Kidney epithelial cell (primary cell): ENCODE measurements around the gene CDK2. TPM values are rescaled to one million over a fixed set of nuclear protein-coding genes. Genes with fewer than 3 reads are reported as not detected.

Experiments
- DNase-seq: peaks from one replicate; pipeline ENCODE4 v3.0.0-alpha.2; 2010; ENCODE audit warnings: low read depth
- H3K27me3 ChIP-seq: 2 replicates; pipeline ENCODE4 v1.6.0; 2011; ENCODE audit warnings: low read length; ENCODE audit not compliant: control insufficient read depth, insufficient read depth
- H3K36me3 ChIP-seq: 2 replicates; pipeline ENCODE4 v1.5.1; 2011; ENCODE audit warnings: low read length; ENCODE audit not compliant: control insufficient read depth, insufficient read depth
- H3K4me3 ChIP-seq: 2 replicates; pipeline ENCODE4 v1.5.1; 2011; ENCODE audit warnings: low read depth, mild to moderate bottlenecking, control low read depth, low read length
- CTCF ChIP-seq: IDR thresholded peaks from 2 replicates; pipeline ENCODE4 v1.5.1; 2011; ENCODE audit warnings: mild to moderate bottlenecking, moderate library complexity, low read length, control low read depth, inconsistent platforms; ENCODE audit not compliant: insufficient read depth, poor library complexity, severe bottlenecking
- total RNA-seq: library from RNA; depleted of rRNA; stranded (reverse); fragments of >200 nt; gene quantifications from 2 replicates; pipeline ENCODE4 v1.2.3, GENCODE V29; 2015

Gene CDK2
- total RNA-seq, 1 donor from 2014 or later, result 21.4 TPM

- DNase-seq, result no peak
- Histone ChIP-seq H3K4me3 (no peak overlapping the region), H3K27me3 (no peaks in the 10 kb centered on the region), H3K36me3 (no peaks in the 10 kb centered on the region)
- no peak for TF ChIP-seq CTCF
Observed at GRCh38 chr12:56021889-56022497, 55.4 kb downstream of the CDK2 start.

Other genes starting within 250 kb of the CDK2 start
- 3.6 and 4.7 TPM in 2 replicates for gene RDH5, start 246.4 kb upstream of the CDK2 start, total RNA-seq
- 1,013 and 1,149 TPM in 2 replicates for gene CD63, start 237.8 kb upstream of the CDK2 start, total RNA-seq
- 5.4 and 10.7 TPM in 2 replicates for gene GDF11, start 223.7 kb upstream of the CDK2 start, total RNA-seq
- 123 and 141 TPM in 2 replicates for gene SARNP, start 149.1 kb upstream of the CDK2 start, total RNA-seq
- 37.0 and 42.6 TPM in 2 replicates for gene ORMDL2, start 148.8 kb upstream of the CDK2 start, total RNA-seq
- 35.3 and 36.9 TPM in 2 replicates for gene DNAJC14, start 137.2 kb upstream of the CDK2 start, total RNA-seq
- gene MMP19, start 123.9 kb upstream of the CDK2 start, total RNA-seq, result 0.07 and 0.08 TPM in 2 replicates
- gene PYM1, start 38.9 kb upstream of the CDK2 start, total RNA-seq, result 43.5 and 47.6 TPM in 2 replicates
- 59.4 and 60.9 TPM in 2 replicates for gene DGKA, start 35.7 kb upstream of the CDK2 start, total RNA-seq
- 0.96 and 1.1 TPM in 2 replicates for gene PMEL, start 788 bp upstream of the CDK2 start, total RNA-seq
- gene RAB5B, start 7.2 kb downstream of the CDK2 start, total RNA-seq, result 78.2 and 81.0 TPM in 2 replicates
- 12.0 and 18.0 TPM in 2 replicates for gene SUOX, start 30.4 kb downstream of the CDK2 start, total RNA-seq
- gene IKZF4, start 54.2 kb downstream of the CDK2 start, total RNA-seq, result 5.7 and 5.8 TPM in 2 replicates
- gene RPS26, start 75.1 kb downstream of the CDK2 start, total RNA-seq, result 1,382 and 1,633 TPM in 2 replicates
- gene ERBB3, start 113.3 kb downstream of the CDK2 start, total RNA-seq, result 12.3 and 17.3 TPM in 2 replicates
- gene PA2G4, start 137.7 kb downstream of the CDK2 start, total RNA-seq, result 149 and 179 TPM in 2 replicates
- 2,735 and 3,237 TPM in 2 replicates for gene RPL41, start 149.8 kb downstream of the CDK2 start, total RNA-seq
- gene ZC3H10, start 151.4 kb downstream of the CDK2 start, total RNA-seq, result 3.0 and 4.7 TPM in 2 replicates
- gene ESYT1, start 161.4 kb downstream of the CDK2 start, total RNA-seq, result 213 and 309 TPM in 2 replicates
- gene MYL6B, start 185.8 kb downstream of the CDK2 start, total RNA-seq, result 95.2 and 107 TPM in 2 replicates
- gene MYL6, start 191.5 kb downstream of the CDK2 start, total RNA-seq, result 1,283 and 1,365 TPM in 2 replicates
- 33.7 and 40.5 TPM in 2 replicates for gene SMARCC2, start 222.7 kb downstream of the CDK2 start, total RNA-seq